IPS-20b (cell line): Measurements from ENCODE around the gene OAS2.
"Not testable (repeated sequence)": the region's sequence is repeated elsewhere in the genome, so short reads cannot be mapped to it uniquely, and the experiment has no call there.

Source experiments
- H3K27ac ChIP-seq: one replicate; pipeline ENCODE4 v1.5.1; 2013; ENCODE audit warnings: low read length
- H3K27me3 ChIP-seq: 2 replicates; pipeline ENCODE4 v1.6.1; 2013; ENCODE audit warnings: mild to moderate bottlenecking, low read length, inconsistent platforms; ENCODE audit not compliant: insufficient read depth
- H3K36me3 ChIP-seq: 2 replicates; pipeline ENCODE4 v1.6.1; 2013; ENCODE audit warnings: low read depth, mild to moderate bottlenecking, inconsistent platforms, low read length, moderate library complexity; ENCODE audit not compliant: insufficient read depth
- H3K4me1 ChIP-seq: 2 replicates; pipeline ENCODE4 v1.6.1; 2013; ENCODE audit warnings: mild to moderate bottlenecking, control low read depth, inconsistent platforms, low read length, moderate library complexity; ENCODE audit not compliant: insufficient read depth
- H3K4me3 ChIP-seq: 2 replicates; pipeline ENCODE4 v1.5.1; 2013; ENCODE audit warnings: mild to moderate bottlenecking, low read length, inconsistent platforms
- H3K9ac ChIP-seq: 2 replicates; pipeline ENCODE4 v1.6.1; 2013; ENCODE audit warnings: low read depth, mild to moderate bottlenecking, inconsistent platforms, low read length, moderate library complexity
- H3K9me3 ChIP-seq: 2 replicates; pipeline ENCODE4 v1.6.1; 2013; ENCODE audit warnings: mild to moderate bottlenecking, low read depth, low read length, inconsistent platforms; ENCODE audit not compliant: insufficient read depth

Gene OAS2

DNA sequence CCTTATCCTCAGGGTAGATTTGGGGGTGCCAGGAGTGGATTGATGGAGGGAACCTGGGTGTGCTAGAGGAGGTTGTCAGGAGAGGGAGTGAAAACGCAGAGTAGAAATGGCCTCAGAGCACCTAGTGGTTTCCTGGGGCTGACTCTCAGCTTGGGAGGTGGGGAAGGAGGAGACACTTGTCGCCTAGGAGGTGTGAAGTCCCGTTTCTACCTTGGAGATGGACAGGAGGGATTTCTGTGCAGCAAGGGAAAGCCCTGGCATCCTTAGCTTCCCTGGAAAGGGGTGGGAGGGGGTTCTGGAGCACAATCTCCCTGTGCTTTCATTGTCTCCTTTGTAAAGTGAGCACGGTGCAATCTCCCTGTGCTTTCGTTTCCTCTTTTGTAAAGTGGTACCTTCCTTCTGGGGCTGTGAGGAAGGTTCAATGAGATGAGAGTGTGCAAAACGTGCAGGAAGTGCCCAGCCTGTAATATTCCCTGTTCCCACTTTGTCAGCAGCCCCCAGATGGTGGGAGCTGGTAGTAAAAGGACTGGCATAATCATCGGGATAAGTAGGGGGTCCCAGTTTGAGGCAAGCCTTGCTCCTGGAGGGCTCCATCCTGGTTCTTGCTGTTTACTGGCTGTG, 38.4 kb upstream of the OAS2 start:
- Histone ChIP-seq H3K4me3 (no peak overlapping the region), H3K27ac (no peak overlapping the region), H3K9me3 (no peaks in the 10 kb centered on the region), H3K36me3 (no peaks in the 10 kb centered on the region), H3K27me3 (peaks cover 40% of the 10 kb centered on the region), H3K9ac (no peak overlapping the region), H3K4me1 (no peaks in the 10 kb centered on the region; the same call in 1 of the 2 replicates)

- H3K4me3 ChIP-seq, result no peak overlapping the region
- no peaks in the 10 kb centered on the region for H3K36me3 ChIP-seq
- H3K27ac ChIP-seq, result no peak overlapping the region
- peaks cover 34% of the 10 kb centered on the region for H3K27me3 ChIP-seq
- no peaks in the 10 kb centered on the region; the same call in 1 of the 2 replicates for H3K4me1 ChIP-seq
- H3K9ac ChIP-seq, result no peak overlapping the region
- H3K9me3 ChIP-seq, result no peaks in the 10 kb centered on the region
Observed at GRCh38 chr12:112941528-112942335, 36.6 kb upstream of the OAS2 start.

- Histone ChIP-seq H3K27ac (no peak overlapping the region), H3K9me3 (no peaks in the 10 kb centered on the region), H3K27me3 (peaks cover 25% of the 10 kb centered on the region), H3K9ac (no peak overlapping the region), H3K4me3 (no peak overlapping the region), H3K4me1 (no peaks in the 10 kb centered on the region; the same call in 1 of the 2 replicates), H3K36me3 (no peaks in the 10 kb centered on the region)
Observed at GRCh38 chr12:112942572-112942971, 35.7 kb upstream of the OAS2 start.

DNA sequence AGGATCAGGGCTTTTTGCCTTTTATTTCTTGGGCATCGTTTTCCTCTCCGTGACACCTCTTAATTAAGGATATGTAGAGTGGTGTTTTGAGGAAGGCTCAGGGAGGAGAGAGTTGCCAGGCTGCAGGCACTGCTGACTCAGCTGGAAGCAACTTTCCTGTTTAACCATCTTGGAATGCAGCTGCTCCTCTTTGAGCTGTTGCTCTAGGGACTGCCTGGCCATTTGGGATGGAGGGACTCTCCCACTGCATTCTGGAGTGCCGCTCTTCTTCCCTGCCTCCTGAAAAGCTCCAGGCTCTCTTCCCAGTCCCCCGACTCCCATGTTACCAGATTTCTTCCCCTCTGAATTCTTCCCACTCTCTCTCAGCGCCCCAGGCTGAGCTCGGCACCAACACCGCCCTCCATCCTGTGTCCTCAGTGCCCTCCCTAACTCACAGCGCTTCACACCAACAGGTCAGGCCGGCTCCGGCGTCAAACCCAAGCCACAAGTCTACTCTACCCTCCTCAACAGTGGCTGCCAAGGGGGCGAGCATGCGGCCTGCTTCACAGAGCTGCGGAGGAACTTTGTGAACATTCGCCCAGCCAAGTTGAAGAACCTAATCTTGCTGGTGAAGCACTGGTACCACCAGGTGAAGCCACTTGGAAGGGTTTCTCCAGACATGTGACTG, 34.2 kb upstream of the OAS2 start:
- Histone ChIP-seq H3K27me3 (peaks cover 9% of the 10 kb centered on the region; the same call in 1 of the 2 replicates), H3K9ac (no peak overlapping the region), H3K9me3 (no peaks in the 10 kb centered on the region), H3K36me3 (no peaks in the 10 kb centered on the region), H3K4me3 (no peak overlapping the region), H3K4me1 (no peaks in the 10 kb centered on the region), H3K27ac (no peak overlapping the region)

DNA sequence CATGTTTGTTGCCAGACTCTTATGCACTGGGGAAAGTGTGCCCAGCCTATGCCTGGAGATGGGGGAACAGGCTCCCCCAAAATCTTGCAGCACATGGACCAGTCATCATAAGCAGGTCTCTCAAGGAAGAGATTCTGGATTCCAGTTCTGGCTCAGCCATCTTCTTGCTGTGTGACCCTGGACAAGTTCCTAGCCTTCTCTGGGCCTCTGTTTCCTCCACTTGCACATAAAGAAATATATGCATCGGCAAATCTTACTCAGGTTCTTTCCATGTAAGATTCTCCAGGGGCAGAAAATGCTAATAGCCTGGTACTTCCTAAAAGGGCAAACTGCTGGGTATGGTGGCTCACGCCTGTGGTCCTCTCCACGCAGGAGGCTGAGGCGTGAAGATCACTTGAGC, 32.8 kb upstream of the OAS2 start:
- Histone ChIP-seq H3K9ac (no peak overlapping the region), H3K27me3 (no peaks in the 10 kb centered on the region; the same call in 1 of the 2 replicates), H3K4me1 (no peaks in the 10 kb centered on the region), H3K4me3 (no peak overlapping the region), H3K36me3 (no peaks in the 10 kb centered on the region), H3K9me3 (no peaks in the 10 kb centered on the region), H3K27ac (no peak overlapping the region)

DNA sequence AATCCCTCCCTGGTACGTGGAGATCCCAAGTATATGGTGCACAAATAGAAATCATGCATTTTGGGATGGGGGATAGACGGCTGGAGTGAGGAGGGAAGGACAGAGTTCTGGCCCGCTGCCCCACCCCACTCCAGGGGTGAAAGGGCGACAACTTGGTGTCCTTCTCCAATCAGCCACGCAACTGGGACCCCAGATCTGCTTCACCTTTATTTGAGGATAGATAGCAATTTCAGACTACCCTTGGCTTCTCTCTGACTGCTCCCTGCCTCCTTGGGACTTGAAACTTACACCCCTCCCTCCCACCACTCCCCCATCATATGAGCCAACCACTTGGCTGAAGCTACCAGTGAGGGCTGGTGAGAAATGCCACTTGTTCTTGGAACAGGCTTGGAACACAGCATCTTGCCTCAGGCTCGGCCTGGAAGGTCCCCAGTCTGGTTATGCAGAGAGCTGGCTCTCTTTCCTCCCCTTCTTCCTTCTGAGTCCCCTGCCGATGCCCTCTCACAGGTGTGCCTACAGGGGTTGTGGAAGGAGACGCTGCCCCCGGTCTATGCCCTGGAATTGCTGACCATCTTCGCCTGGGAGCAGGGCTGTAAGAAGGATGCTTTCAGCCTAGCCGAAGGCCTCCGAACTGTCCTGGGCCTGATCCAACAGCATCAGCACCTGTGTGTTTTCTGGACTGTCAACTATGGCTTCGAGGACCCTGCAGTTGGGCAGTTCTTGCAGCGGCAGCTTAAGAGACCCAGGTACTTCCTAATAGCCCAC, 31.9 kb upstream of the OAS2 start:
- Histone ChIP-seq H3K4me1 (no peaks in the 10 kb centered on the region), H3K27ac (no peak overlapping the region), H3K4me3 (no peak overlapping the region), H3K9me3 (no peaks in the 10 kb centered on the region), H3K27me3 (no peaks in the 10 kb centered on the region), H3K9ac (no peak overlapping the region), H3K36me3 (no peaks in the 10 kb centered on the region)

- H3K36me3 ChIP-seq, result no peaks in the 10 kb centered on the region
- H3K27ac ChIP-seq, result no peak overlapping the region
- no peak overlapping the region for H3K9ac ChIP-seq
- H3K27me3 ChIP-seq, result no peaks in the 10 kb centered on the region
- no peak overlapping the region for H3K4me3 ChIP-seq
- no peaks in the 10 kb centered on the region for H3K4me1 ChIP-seq
- no peaks in the 10 kb centered on the region for H3K9me3 ChIP-seq
Observed at GRCh38 chr12:112947314-112947713, 31.0 kb upstream of the OAS2 start.

GRCh38 chr12:112947761-112948160, 30.6 kb upstream of the OAS2 start:
- H3K27me3 ChIP-seq, result no peaks in the 10 kb centered on the region
- H3K4me3 ChIP-seq, result no peak overlapping the region
- H3K9me3 ChIP-seq, result no peaks in the 10 kb centered on the region
- no peak overlapping the region for H3K27ac ChIP-seq
- no peaks in the 10 kb centered on the region for H3K36me3 ChIP-seq
- H3K4me1 ChIP-seq, result no peaks in the 10 kb centered on the region
- no peak overlapping the region for H3K9ac ChIP-seq

GRCh38 chr12:112948806-112949205, 29.5 kb upstream of the OAS2 start:
- no peaks in the 10 kb centered on the region for H3K4me1 ChIP-seq
- H3K27me3 ChIP-seq, result no peaks in the 10 kb centered on the region
- H3K9ac ChIP-seq, result no peak overlapping the region
- no peaks in the 10 kb centered on the region for H3K9me3 ChIP-seq
- no peaks in the 10 kb centered on the region for H3K36me3 ChIP-seq
- no peak overlapping the region for H3K27ac ChIP-seq
- H3K4me3 ChIP-seq, result no peak overlapping the region

- no peaks in the 10 kb centered on the region for H3K27me3 ChIP-seq
Observed at GRCh38 chr12:112950701-112951100, 27.6 kb upstream of the OAS2 start.

GRCh38 chr12:112957125-112957524, 21.2 kb upstream of the OAS2 start:
- not testable (repeated sequence) for H3K27ac ChIP-seq, H3K4me1 ChIP-seq, H3K9ac ChIP-seq, H3K27me3 ChIP-seq, H3K4me3 ChIP-seq, H3K36me3 ChIP-seq
- peaks cover 24% of the 10 kb centered on the region for H3K9me3 ChIP-seq

More at GRCh38 chr12:112950701-112951100, 27.6 kb upstream of the OAS2 start:
- no peak overlapping the region for H3K4me3 ChIP-seq
- no peak overlapping the region for H3K27ac ChIP-seq
- H3K9me3 ChIP-seq, result no peaks in the 10 kb centered on the region
- no peaks in the 10 kb centered on the region for H3K4me1 ChIP-seq
- H3K36me3 ChIP-seq, result no peaks in the 10 kb centered on the region
- no peak overlapping the region for H3K9ac ChIP-seq
